ENCODE data around the gene SH3RF3.

SH3RF3 gene

GRCh38 chr2:109243526-109244303, 114.7 kb downstream of the SH3RF3 start:
- DNase-seq (ENCODE audit: low spot score): no peak

- DNase-seq (ENCODE audit: low spot score): no peak
Observed at GRCh38 chr2:109244304-109244582, 115.2 kb downstream of the SH3RF3 start.

- no peak for DNase-seq (ENCODE audit: low spot score)
Observed at GRCh38 chr2:109244750-109245382, 115.9 kb downstream of the SH3RF3 start.

GRCh38 chr2:109246176-109246575, 117.2 kb downstream of the SH3RF3 start:
- DNase-seq (ENCODE audit: low spot score): no peak

- no peak for DNase-seq (ENCODE audit: low spot score)
Observed at GRCh38 chr2:109246616-109247015, 117.6 kb downstream of the SH3RF3 start.

- DNase-seq (ENCODE audit: low spot score): no peak
Observed at GRCh38 chr2:109247340-109247739, 118.3 kb downstream of the SH3RF3 start.

- DNase-seq (ENCODE audit: low spot score): no peak
Observed at GRCh38 chr2:109247812-109248211, 118.8 kb downstream of the SH3RF3 start.

- no peak for DNase-seq (ENCODE audit: low spot score)
Observed at GRCh38 chr2:109248590-109248989, 119.6 kb downstream of the SH3RF3 start.

GRCh38 chr2:109253217-109253616, 124.2 kb downstream of the SH3RF3 start:
- DNase-seq (ENCODE audit: low spot score): no peak

- DNase-seq (ENCODE audit: low spot score): no peak
Observed at GRCh38 chr2:109254174-109254904, 125.3 kb downstream of the SH3RF3 start.

GRCh38 chr2:109255654-109256053, 126.6 kb downstream of the SH3RF3 start:
- DNase-seq (ENCODE audit: low spot score): no peak

GRCh38 chr2:109256111-109256510, 127.1 kb downstream of the SH3RF3 start:
- no peak for DNase-seq (ENCODE audit: low spot score)

GRCh38 chr2:109256921-109257320, 127.9 kb downstream of the SH3RF3 start:
- DNase-seq (ENCODE audit: low spot score): no peak

- no peak for DNase-seq (ENCODE audit: low spot score)
Observed at GRCh38 chr2:109257653-109258052, 128.6 kb downstream of the SH3RF3 start.

GRCh38 chr2:109258376-109258775, 129.4 kb downstream of the SH3RF3 start:
- no peak for DNase-seq (ENCODE audit: low spot score)

- no peak for DNase-seq (ENCODE audit: low spot score)
Observed at GRCh38 chr2:109258905-109259540, 130.0 kb downstream of the SH3RF3 start.

GRCh38 chr2:109259671-109260070, 130.7 kb downstream of the SH3RF3 start:
- DNase-seq (ENCODE audit: low spot score): no peak

- no peak for DNase-seq (ENCODE audit: low spot score)
Observed at GRCh38 chr2:109260116-109260855, 131.3 kb downstream of the SH3RF3 start.

GRCh38 chr2:109260886-109261700, 132.1 kb downstream of the SH3RF3 start:
- DNase-seq (ENCODE audit: low spot score): no peak

GRCh38 chr2:109261906-109262631, 133.1 kb downstream of the SH3RF3 start:
- DNase-seq (ENCODE audit: low spot score): no peak
